Natural killer cell (primary cell): Measurements from ENCODE around the gene ARL11. TPM values are rescaled to one million over a fixed set of nuclear protein-coding genes. Genes with fewer than 3 reads are reported as not detected.

Experiments
- ATAC-seq, 3 donors: fragments of 150-1000 bp in 2 of 3; fragments of 200-7000 bp in 1 of 3; cut with Tn5 transposase; 1 replicate in 1 of 3; 2 replicates in 2 of 3; pipeline ENCODE4 v1.10.0; 2021; ENCODE audit warnings: mild to moderate bottlenecking in 2 of 3, moderate library complexity in 2 of 3
- DNase-seq, 2 donors: peaks; one replicate each; pipeline versions ENCODE4 v3.0.0 to v3.0.0-alpha.2; 2013 to 2021; ENCODE audit warnings: mixed read lengths in 1 of 2
- H3K27ac ChIP-seq: one replicate; pipeline ENCODE4 v1.5.1; 2013; ENCODE audit warnings: mild to moderate bottlenecking, low read length
- H3K27me3 ChIP-seq: one replicate; pipeline ENCODE4 v1.6.1; 2013; ENCODE audit warnings: low read length; ENCODE audit not compliant: control insufficient read depth, insufficient read depth
- H3K36me3 ChIP-seq: one replicate; pipeline ENCODE4 v1.6.1; 2013; ENCODE audit warnings: low read length; ENCODE audit not compliant: control insufficient read depth, insufficient read depth
- H3K4me1 ChIP-seq: one replicate; pipeline ENCODE4 v1.6.1; 2013; ENCODE audit warnings: low read length; ENCODE audit not compliant: control insufficient read depth, insufficient read depth
- H3K4me3 ChIP-seq: one replicate; pipeline ENCODE4 v1.5.1; 2013; ENCODE audit warnings: low read length
- H3K9me3 ChIP-seq: one replicate; pipeline ENCODE4 v1.6.1; 2013; ENCODE audit warnings: low read length; ENCODE audit not compliant: control insufficient read depth, insufficient read depth
- H3K27ac Mint-ChIP-seq, 2 donors: one replicate each; pipeline ENCODE4 v1.8.0; 2022; ENCODE audit warnings: mild to moderate bottlenecking in 2 of 2, mixed read lengths in 2 of 2, moderate library complexity in 1 of 2
- H3K27me3 Mint-ChIP-seq, 2 donors: one replicate each; pipeline ENCODE4 v1.8.0; 2022; ENCODE audit warnings: low read depth in 2 of 2, mixed read lengths in 2 of 2
- H3K36me3 Mint-ChIP-seq: one replicate; pipeline ENCODE4 v1.8.0; 2022; ENCODE audit warnings: mixed read lengths
- H3K4me1 Mint-ChIP-seq, 2 donors: one replicate each; pipeline ENCODE4 v1.8.0; 2022; ENCODE audit warnings: mixed read lengths in 2 of 2
- H3K4me3 Mint-ChIP-seq: one replicate; pipeline ENCODE4 v1.8.0; 2022; ENCODE audit warnings: mild to moderate bottlenecking, moderate library complexity, mixed read lengths
- H3K9me3 Mint-ChIP-seq, 2 donors: one replicate each; pipeline ENCODE4 v1.8.0; 2022; ENCODE audit warnings: mixed read lengths in 2 of 2
- CTCF ChIP-seq: fragments of 200-600 bp; IDR thresholded peaks from one replicate; pipeline ENCODE4 v1.8.0; 2022; ENCODE audit warnings: antibody characterized with exemption
- WGBS: methylation state at CpG from one replicate; pipeline ENCODE4 v1.1.7; 2013; ENCODE audit warnings: missing lambda C conversion rate; ENCODE audit not compliant: insufficient coverage; 5-methylcytosine and 5-hydroxymethylcytosine counted together
- intact Hi-C: fragments of 100-400 bp; cut with micrococcal nuclease; formaldehyde crosslinking; loops from one replicate; pipeline ENCODE4 v1.14.2; 2022
- total RNA-seq, 4 donors: library from RNA; stranded (reverse); fragments of 120-200 nt in 1 of 4; gene quantifications; one replicate each; pipeline versions ENCODE4 v1.2.3 to v1.2.4, GENCODE V29; 2013 to 2022

The ARL11 gene
- total RNA-seq, 3 donors from 2014 or later (not counting 1 experiment from before 2014, with no cell fraction given), result 0.48 to 1.5 (median 0.61) TPM

DNA sequence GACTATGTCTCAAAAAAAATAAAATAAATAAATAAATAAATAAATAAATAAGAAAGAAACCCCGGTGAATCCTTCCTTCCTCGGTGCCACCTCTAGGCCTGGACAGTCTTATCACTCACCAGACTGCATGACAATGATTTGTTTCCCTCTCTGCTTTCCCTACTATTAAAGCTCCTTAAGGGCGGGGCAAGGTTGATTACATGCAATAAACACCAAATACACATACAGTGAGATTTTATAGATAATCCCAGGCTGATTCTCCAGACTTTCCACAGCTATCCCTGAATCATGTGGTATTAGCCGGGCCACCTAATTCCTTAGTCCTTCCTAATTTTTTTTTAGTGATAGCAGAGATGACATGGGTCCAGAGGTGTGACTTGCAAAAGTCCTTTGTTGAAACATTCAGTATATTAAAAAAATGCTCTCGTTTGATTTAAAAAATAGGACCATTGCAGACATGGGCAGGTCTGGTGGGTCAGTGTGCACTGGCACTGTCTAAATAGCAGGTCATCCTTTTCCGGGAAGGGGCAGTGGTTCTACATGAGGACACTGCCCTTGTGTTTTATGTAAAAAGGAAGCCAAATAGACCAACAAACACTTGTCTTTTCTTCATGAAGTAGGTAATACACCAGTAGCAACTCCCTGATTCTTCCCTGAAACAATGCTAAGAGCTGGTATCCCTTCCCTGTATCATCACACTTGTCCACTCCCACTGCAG, 48.4 kb downstream of the ARL11 start:
- intact Hi-C loops, result no loop called here
- H3K27ac ChIP-seq, result no peak overlapping the region
- no peak for ATAC-seq

GRCh38 chr13:49678191-49678914, 50.0 kb downstream of the ARL11 start:
- Mint-ChIP-seq H3K27me3 (no peaks in the 10 kb centered on the region), H3K4me3 (no peak overlapping the region), H3K9me3 (no peaks in the 10 kb centered on the region), H3K27ac (no peak overlapping the region), H3K4me1 (no peaks in the 10 kb centered on the region), H3K36me3 (no peaks in the 10 kb centered on the region)
- no peaks in the 10 kb centered on the region for H3K36me3 ChIP-seq
- H3K9me3 ChIP-seq, result no peaks in the 10 kb centered on the region
- H3K4me1 ChIP-seq, result no peaks in the 10 kb centered on the region
- no peaks in the 10 kb centered on the region for H3K27me3 ChIP-seq
- intact Hi-C loops, result no loop called here
- no peak for TF ChIP-seq CTCF
- ATAC-seq (no peak), DNase-seq (no peak)
- WGBS, result 95% methylated on average over 48 of the region's 48 CpGs
- H3K4me3 ChIP-seq, result no peak overlapping the region
- H3K27ac ChIP-seq, result no peak overlapping the region

More for the DNA sequence above, 48.4 kb downstream of the ARL11 start:
- Mint-ChIP-seq H3K4me3 (no peak overlapping the region), H3K36me3 (no peaks in the 10 kb centered on the region), H3K4me1 (peaks cover 0 to 6% of the 10 kb centered on the region in 2 donors), H3K27ac (no peak overlapping the region), H3K9me3 (no peaks in the 10 kb centered on the region), H3K27me3 (no peaks in the 10 kb centered on the region)
- no peak for DNase-seq
- H3K36me3 ChIP-seq, result no peaks in the 10 kb centered on the region
- 93% methylated on average over 4 of the region's 6 CpGs for WGBS
- H3K9me3 ChIP-seq, result no peaks in the 10 kb centered on the region
- no peaks in the 10 kb centered on the region for H3K27me3 ChIP-seq
- peaks cover 4% of the 10 kb centered on the region for H3K4me1 ChIP-seq
- H3K4me3 ChIP-seq, result no peak overlapping the region
- TF ChIP-seq CTCF, result no peak

- peak in 1 of 2 donors; percentile 39 for DNase-seq
Measured at GRCh38 chr13:49679246-49679645, 50.9 kb downstream of the ARL11 start.

More at GRCh38 chr13:49679246-49679645, 50.9 kb downstream of the ARL11 start:
- H3K4me1 ChIP-seq, result no peaks in the 10 kb centered on the region
- Mint-ChIP-seq H3K36me3 (no peaks in the 10 kb centered on the region), H3K4me1 (no peaks in the 10 kb centered on the region), H3K4me3 (no peak overlapping the region), H3K9me3 (no peaks in the 10 kb centered on the region), H3K27me3 (no peaks in the 10 kb centered on the region), H3K27ac (no peak overlapping the region)
- no peak overlapping the region for H3K27ac ChIP-seq
- ATAC-seq, result no peak
- H3K9me3 ChIP-seq, result no peaks in the 10 kb centered on the region
- no peaks in the 10 kb centered on the region for H3K36me3 ChIP-seq
- TF ChIP-seq CTCF, result no peak
- WGBS, result 80% methylated on average over 3 of the region's 3 CpGs
- intact Hi-C loops, result no loop called here
- H3K27me3 ChIP-seq, result no peaks in the 10 kb centered on the region
- H3K4me3 ChIP-seq, result no peak overlapping the region
